ENCODE measurements around the gene FBLN5. TPM values are rescaled to one million over a fixed set of nuclear protein-coding genes. Genes with fewer than 3 reads are reported as not detected.

FBLN5 gene
- total and polyA plus RNA-seq, 2 of the 4 experiments (the other 2 are of a cell fraction), result 10.6 to 76.4 TPM

DNA sequence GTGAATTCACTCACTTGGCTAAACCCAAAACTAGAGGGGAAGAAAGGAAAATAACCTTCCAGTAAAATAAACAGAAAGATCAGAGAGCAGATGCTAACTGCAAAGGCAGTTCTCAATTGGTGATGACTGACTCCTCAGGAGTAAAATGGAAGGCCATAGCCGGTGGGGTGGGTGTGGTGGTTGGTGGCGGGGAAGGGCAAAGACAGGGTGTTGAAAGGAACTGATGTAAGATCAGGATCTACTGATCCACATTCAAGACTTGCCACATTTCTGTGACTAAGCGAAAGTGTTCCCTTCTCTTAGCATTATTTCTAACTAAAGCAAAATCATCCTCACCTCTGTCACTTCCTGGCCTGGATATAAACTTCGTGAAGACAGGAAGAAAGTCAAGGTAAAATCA, 53.8 kb downstream of the FBLN5 start:
- TF ChIP-seq RFX5 (IDR thresholded peaks at IDR 0.05; ENCODE audit: low read depth, low read length) (no peak), MXI1 (IDR thresholded peaks at IDR 0.05; ENCODE audit: borderline replicate concordance, low read depth, low read length) (no peak), RAD21 (IDR thresholded peaks at IDR 0.05; ENCODE audit: low read length) (no peak), CEBPB (IDR thresholded peaks at IDR 0.05; ENCODE audit: low read depth, low read length) (no peak), SMC3 (IDR thresholded peaks at IDR 0.05; ENCODE audit: low read depth, low read length) (no peak)
- TF ChIP-seq, protein P1, sequence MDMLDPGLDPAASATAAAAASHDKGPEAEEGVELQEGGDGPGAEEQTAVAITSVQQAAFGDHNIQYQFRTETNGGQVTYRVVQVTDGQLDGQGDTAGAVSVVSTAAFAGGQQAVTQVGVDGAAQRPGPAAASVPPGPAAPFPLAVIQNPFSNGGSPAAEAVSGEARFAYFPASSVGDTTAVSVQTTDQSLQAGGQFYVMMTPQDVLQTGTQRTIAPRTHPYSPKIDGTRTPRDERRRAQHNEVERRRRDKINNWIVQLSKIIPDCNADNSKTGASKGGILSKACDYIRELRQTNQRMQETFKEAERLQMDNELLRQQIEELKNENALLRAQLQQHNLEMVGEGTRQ (IDR thresholded peaks at IDR 0.05; ENCODE audit: low read depth, low read length), result no peak
- in situ Hi-C loops (cut with MboI; ENCODE audit: low sequenced_read_pairs), result no loop called here
- intact Hi-C loops (cut with micrococcal nuclease), result no loop called here
- Histone ChIP-seq H4K20me1 (ENCODE audit: insufficient read depth, low read length) (peaks cover 29% of the 10 kb centered on the region), H3K27ac (ENCODE audit: insufficient read depth, low read length) (no peak overlapping the region), H2BK15ac (ENCODE audit: low read depth, low read length) (no peak overlapping the region), H3K4me1 (ENCODE audit: control insufficient read depth, insufficient read depth, low read length) (peaks cover 6% of the 10 kb centered on the region; the same call in 1 of the 2 replicates), H2AFZ (replicated peaks; ENCODE audit: low read length, poor library complexity) (no peak overlapping the region), H4K91ac (ENCODE audit: insufficient read depth, low read depth, low read length) (no peak overlapping the region), H3K56ac (ENCODE audit: extremely low read depth, insufficient read depth, low read length) (no peak overlapping the region), H3K36me3 (ENCODE audit: control insufficient read depth, insufficient read depth, low read length) (peaks cover 40% of the 10 kb centered on the region), H3K27me3 (ENCODE audit: control insufficient read depth, insufficient read depth, low read length) (no peaks in the 10 kb centered on the region), H3K23ac (ENCODE audit: low read depth, low read length) (no peak overlapping the region), H2BK5ac (ENCODE audit: low read depth, low read length, poor library complexity, severe bottlenecking) (no peak overlapping the region), H3K4ac (ENCODE audit: low read depth, low read length) (no peak overlapping the region), H3K9ac (ENCODE audit: low read depth, low read length) (no peak overlapping the region), H3K4me2 (ENCODE audit: low read depth, low read length) (no peak overlapping the region), H3K9me1 (ENCODE audit: insufficient read depth, low read length) (peaks cover 18% of the 10 kb centered on the region), H4K8ac (ENCODE audit: low read depth in 2 of 2, low read length in 2 of 2) (no peak overlapping the region), H2AK9ac (replicated peaks; ENCODE audit: low read depth, low read length, poor library complexity) (no peak overlapping the region), H3K18ac (ENCODE audit: low read depth, low read length) (no peak overlapping the region), H2BK120ac (ENCODE audit: low read depth, low read length) (no peak overlapping the region), H4K5ac (ENCODE audit: low read depth, low read length) (no peak overlapping the region), H2BK20ac (ENCODE audit: low read depth, low read length) (no peak overlapping the region), H3K9me3 (ENCODE audit: control insufficient read depth, insufficient read depth, low read length) (no peaks in the 10 kb centered on the region), H3K79me1 (ENCODE audit: low read depth in 1 of 2, low read length in 2 of 2) (peaks cover 7 to 16% of the 10 kb centered on the region in 2 experiments; a peak in 2 of 4 replicates), H2AK5ac (ENCODE audit: low read depth, low read length) (no peak overlapping the region), H3K14ac (replicated peaks; ENCODE audit: low read depth, low read length) (no peak overlapping the region), H3K4me3 (ENCODE audit: insufficient read depth, low read depth, low read length) (no peak overlapping the region)
- ChIA-PET CTCF (interaction anchor here (0.7 kb wide), 1 partner anchor 511 kb away, joined by 3 read pairs; no protein-coding TSS in a partner anchor), POLR2A (ENCODE audit: unreplicated experiment) (no interaction called here)
- ATAC-seq (ENCODE audit: low read depth) (no peak), DNase-seq (no peak)
- no CpG with 5 or more reads among the region's 4 CpGs for WGBS, 2 experiments (ENCODE audit: extremely low coverage in 2 of 2, insufficient read length in 1 of 2)
- no TSS peak for BruUV-seq (replicated peaks)
- dilution Hi-C loops (cut with HindIII; ENCODE audit: low sequenced_read_pairs, unreplicated experiment), result no loop called here

All from IMR-90 (cell line).